ENCODE data around the gene GBX2.

GBX2 gene

DNA sequence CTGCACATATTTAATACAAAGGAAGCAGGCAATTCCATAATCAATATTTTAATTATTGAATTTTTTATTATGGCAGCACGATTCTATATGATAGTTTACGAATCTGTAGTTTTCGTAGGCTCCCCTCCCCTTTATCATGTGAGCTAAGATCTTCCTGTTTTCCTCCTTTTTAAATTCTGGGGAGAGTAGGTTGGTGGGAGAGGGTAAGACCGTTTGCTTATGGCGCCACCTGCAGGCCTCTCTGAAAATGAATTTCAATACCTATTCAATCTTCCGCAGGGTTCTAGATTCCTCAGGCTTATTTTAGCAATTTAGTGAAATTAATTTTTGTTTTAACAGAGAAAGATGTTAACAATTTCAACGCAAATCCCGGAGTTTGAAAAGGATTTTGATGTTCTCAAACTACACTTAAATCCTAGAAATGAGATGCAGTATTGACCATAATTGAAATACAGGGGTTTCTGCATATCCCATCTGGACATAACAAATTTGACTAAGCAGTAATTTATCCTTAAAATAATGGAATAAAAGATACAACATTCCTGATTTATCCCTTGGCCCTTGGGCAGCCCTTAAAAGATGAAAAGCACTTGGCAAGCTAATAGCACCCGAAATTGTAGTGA, 12.8 kb upstream of the GBX2 start:
- no peak for DNase-seq (ENCODE audit: low read depth, low spot score)

GRCh38 chr2:236180076-236180816, 12.1 kb upstream of the GBX2 start:
- DNase-seq (ENCODE audit: low read depth, low spot score): no peak

DNA sequence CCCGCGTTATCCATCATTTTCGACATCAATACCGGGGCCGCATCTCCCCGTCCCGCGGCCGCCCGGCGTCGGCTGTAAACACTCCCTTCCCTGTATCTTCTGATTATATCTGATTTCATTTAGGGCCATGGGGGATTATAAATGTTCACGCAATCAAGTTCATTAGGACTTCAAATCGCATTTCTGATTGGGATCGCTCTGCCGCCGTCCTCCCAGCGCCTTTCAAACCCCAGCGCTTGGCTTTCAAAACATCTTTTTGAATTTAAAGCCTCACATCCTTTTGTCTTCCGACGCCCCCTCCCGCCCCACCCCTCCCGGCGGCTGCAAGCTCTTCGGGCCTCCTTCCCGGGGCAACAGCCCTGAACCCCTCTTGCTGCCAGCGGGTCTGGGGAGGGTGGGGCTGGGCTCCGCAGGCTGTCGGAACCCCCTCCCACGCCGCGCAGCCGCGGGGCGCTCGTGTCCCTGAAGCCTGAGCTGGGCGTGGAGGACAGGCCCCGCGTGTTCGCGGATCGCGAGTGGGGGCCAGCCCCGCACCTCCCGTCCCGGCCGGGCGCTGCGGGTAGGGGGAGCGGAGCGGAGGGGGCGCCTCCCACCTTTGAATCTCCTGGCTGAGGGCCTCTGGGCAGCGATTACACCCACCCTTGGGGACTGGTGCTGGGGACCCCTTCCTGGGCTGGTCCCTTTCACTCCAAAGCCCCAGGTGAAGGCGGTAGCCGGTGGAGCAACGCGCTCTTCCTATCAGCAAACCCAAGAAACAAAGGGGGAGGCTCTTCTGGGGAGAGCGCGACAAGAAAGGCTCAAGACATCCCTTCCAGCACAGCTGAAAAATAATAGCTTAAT, 11.3 kb upstream of the GBX2 start:
- no peak for DNase-seq (ENCODE audit: low read depth, low spot score)

DNA sequence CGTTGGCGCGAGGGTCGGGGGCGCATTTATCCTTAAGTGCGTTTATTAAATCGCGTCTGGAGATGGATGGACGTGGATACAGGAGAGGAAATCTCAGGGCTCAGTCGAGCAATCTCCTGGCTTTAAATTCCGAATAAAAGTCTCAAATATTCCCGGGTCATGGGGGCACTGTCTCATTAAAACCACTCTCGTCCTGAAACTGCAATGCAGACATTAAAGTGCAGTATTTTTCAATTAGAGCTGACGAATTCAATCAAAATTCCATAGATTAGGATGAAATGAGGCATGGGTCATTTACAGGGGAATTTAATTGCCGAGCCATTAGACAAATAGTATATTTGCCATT, 10.7 kb upstream of the GBX2 start:
- DNase-seq (ENCODE audit: low read depth, low spot score): no peak

GRCh38 chr2:236177967-236178889, 10.0 kb upstream of the GBX2 start:
- DNase-seq (ENCODE audit: low read depth, low spot score): no peak

DNA sequence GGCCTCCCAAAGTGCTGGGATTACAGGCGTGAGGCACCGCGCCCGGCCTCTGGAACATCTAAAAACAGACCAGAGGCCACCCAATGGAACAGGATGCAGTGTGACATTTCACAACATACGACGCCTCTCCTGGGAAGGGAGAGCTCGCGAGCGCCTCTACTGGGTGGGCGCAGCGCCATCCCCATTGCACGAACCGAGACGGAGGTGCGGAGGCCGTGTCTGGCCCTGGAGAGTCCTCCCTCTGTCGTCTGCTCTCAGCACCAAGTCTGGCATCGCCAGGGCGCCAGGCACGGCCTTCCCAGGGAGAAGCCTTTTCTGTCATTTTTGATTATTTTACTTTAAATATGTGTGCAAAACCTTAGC, 9.4 kb upstream of the GBX2 start:
- DNase-seq (ENCODE audit: low read depth, low spot score): no peak

DNA sequence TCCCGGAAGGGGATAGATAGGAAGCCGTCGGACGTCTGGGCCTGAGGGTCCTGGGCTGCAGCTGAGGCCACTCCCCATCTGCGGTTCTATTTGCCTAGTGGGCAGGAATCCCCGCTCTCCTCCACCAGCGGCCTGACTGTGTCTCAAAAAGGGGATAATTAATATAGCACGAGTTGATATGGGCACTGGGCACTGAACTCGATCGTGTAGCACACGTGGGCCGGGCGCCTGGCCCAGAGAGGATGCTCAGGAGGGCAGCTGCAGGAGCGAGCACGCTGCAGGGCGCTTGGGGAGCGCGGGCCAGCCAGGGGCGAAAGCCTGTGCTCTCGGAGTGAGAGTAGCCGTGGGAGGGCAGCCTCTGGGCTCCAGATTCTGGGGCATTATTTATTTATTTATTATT, 8.8 kb upstream of the GBX2 start:
- DNase-seq (ENCODE audit: low read depth, low spot score): no peak

GRCh38 chr2:236176417-236176816, 8.2 kb upstream of the GBX2 start:
- DNase-seq (ENCODE audit: low read depth, low spot score): no peak

- DNase-seq (ENCODE audit: low read depth, low spot score): no peak
These were observed 7.5 kb upstream of the GBX2 start for GRCh38 chr2:236175548-236176150.

DNA sequence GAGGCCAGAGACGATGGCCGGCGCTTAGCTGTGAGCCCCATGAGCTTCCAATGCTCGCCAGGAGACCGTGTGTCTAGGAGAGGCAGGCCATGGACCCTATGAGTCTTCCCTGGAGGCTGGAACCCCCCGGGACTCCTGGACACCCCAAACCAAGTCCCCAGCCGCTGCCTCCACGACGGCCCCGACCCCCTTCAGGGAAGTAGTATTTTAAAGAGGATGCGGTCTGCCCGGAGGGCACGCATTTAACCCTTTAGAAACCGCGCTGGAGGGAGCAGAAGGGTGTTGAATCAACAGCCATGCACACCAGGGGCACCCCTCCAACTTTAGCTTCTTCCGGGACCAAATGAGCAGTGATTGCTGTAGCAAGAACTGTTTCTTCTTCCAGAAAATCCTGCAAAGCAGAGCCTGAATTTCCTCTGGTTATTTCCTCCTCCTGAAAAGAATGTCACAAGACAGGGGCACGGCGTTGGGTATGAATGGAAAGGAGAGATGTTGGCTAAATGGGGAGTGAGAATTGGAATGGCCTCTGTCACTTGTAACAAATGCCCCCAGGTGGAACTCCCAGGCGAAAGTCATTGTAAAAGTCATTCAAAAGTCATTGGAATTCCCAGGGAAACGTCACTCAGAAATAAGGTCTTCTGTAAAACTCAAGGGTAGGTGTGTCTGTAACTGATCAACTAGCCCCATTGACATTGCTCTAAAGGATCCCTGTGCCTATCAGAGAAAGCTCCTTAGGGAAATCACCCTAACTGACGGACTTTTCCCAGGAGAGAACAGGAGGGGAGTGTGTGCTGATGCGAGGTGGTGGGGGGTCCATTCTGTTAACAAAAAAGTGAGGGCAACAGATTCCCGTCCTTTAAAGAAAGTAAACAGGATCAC, 5.8 kb upstream of the GBX2 start:
- DNase-seq (ENCODE audit: low read depth, low spot score): no peak

- DNase-seq (ENCODE audit: low read depth, low spot score): no peak
These were observed 5.0 kb upstream of the GBX2 start for GRCh38 chr2:236173036-236173728.

GRCh38 chr2:236172255-236173035, 4.3 kb upstream of the GBX2 start:
- no peak for DNase-seq (ENCODE audit: low read depth, low spot score)

GRCh38 chr2:236171680-236172254, 3.6 kb upstream of the GBX2 start:
- no peak for DNase-seq (ENCODE audit: low read depth, low spot score)

DNA sequence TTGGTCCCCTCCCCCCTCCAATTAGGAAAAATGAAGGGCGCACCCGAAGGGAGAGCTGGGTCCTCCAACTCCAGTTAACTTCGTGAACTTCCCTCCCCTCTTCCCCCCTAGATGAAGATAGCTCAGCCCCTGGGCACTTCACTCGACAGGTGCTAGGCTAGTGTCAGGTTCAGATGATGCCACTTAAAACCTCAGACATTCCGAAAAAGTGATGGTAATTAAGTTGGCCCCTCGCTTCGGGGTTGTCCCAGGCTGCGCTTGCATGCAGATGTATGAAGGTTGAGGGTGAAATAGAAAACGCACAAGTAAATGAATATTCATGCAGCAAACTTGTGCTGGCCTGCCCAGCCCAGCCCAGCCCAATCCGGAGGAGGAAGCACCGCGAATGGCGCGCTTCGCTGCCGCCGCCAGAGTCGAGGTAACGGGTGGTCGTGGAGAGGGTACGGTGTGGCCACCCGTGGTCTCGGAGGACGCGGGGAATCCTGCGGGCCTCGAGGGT, 3.0 kb upstream of the GBX2 start:
- no peak for DNase-seq (ENCODE audit: low read depth, low spot score)

GRCh38 chr2:236170590-236171165, 2.5 kb upstream of the GBX2 start:
- no peak for DNase-seq (ENCODE audit: low read depth, low spot score)

GRCh38 chr2:236169741-236170589, 1.8 kb upstream of the GBX2 start:
- DNase-seq (ENCODE audit: low read depth, low spot score): no peak

GRCh38 chr2:236169151-236169721, 1.1 kb upstream of the GBX2 start:
- DNase-seq (ENCODE audit: low read depth, low spot score): no peak
